ENCODE measurements around the gene NUDT16L1.

Gene NUDT16L1

DNA sequence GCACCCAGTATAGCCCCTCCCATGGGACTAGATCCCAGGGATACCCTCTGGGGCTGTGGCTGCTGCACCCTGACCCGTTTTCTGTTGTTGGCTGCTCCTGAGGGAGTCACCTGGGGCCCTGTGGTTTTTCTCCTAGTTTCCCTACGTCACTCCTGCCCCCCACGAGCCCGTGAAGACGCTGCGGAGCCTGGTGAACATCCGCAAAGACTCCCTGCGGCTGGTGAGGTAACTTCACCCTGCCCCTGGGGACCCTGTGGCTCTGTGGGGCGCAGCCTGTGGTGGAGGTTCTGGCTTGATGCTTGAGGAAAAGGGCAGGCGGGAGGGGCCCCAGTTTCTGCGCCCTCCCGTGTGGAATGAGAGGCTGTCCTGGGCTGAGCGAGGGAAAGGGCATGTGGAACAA lies 41.5 kb upstream of the NUDT16L1 start:
- no peak for DNase-seq (ENCODE audit: low read depth in 1 of 2, low spot score in 1 of 2)
- no peak overlapping the region for H3K27ac ChIP-seq (replicated peaks)
- TF ChIP-seq GABPA (IDR thresholded peaks at IDR 0.05; ENCODE audit: low read depth), result no peak
- TF ChIP-seq SPI1 (IDR thresholded peaks at IDR 0.05; ENCODE audit: borderline replicate concordance, low read depth), result no peak
- TF ChIP-seq, protein P1, sequence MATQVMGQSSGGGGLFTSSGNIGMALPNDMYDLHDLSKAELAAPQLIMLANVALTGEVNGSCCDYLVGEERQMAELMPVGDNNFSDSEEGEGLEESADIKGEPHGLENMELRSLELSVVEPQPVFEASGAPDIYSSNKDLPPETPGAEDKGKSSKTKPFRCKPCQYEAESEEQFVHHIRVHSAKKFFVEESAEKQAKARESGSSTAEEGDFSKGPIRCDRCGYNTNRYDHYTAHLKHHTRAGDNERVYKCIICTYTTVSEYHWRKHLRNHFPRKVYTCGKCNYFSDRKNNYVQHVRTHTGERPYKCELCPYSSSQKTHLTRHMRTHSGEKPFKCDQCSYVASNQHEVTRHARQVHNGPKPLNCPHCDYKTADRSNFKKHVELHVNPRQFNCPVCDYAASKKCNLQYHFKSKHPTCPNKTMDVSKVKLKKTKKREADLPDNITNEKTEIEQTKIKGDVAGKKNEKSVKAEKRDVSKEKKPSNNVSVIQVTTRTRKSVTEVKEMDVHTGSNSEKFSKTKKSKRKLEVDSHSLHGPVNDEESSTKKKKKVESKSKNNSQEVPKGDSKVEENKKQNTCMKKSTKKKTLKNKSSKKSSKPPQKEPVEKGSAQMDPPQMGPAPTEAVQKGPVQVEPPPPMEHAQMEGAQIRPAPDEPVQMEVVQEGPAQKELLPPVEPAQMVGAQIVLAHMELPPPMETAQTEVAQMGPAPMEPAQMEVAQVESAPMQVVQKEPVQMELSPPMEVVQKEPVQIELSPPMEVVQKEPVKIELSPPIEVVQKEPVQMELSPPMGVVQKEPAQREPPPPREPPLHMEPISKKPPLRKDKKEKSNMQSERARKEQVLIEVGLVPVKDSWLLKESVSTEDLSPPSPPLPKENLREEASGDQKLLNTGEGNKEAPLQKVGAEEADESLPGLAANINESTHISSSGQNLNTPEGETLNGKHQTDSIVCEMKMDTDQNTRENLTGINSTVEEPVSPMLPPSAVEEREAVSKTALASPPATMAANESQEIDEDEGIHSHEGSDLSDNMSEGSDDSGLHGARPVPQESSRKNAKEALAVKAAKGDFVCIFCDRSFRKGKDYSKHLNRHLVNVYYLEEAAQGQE (IDR thresholded peaks at IDR 0.05; ENCODE audit: insufficient replicate concordance, low read depth), result no peak
- TF ChIP-seq POLR2AphosphoS5 (IDR thresholded peaks at IDR 0.05; ENCODE audit: low read depth), result no peak
- TF ChIP-seq, protein P2, sequence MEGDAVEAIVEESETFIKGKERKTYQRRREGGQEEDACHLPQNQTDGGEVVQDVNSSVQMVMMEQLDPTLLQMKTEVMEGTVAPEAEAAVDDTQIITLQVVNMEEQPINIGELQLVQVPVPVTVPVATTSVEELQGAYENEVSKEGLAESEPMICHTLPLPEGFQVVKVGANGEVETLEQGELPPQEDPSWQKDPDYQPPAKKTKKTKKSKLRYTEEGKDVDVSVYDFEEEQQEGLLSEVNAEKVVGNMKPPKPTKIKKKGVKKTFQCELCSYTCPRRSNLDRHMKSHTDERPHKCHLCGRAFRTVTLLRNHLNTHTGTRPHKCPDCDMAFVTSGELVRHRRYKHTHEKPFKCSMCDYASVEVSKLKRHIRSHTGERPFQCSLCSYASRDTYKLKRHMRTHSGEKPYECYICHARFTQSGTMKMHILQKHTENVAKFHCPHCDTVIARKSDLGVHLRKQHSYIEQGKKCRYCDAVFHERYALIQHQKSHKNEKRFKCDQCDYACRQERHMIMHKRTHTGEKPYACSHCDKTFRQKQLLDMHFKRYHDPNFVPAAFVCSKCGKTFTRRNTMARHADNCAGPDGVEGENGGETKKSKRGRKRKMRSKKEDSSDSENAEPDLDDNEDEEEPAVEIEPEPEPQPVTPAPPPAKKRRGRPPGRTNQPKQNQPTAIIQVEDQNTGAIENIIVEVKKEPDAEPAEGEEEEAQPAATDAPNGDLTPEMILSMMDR (IDR thresholded peaks at IDR 0.05; ENCODE audit: insufficient read depth, low read length), result no peak
- no peaks in the 10 kb centered on the region for H3K27me3 ChIP-seq (ENCODE audit: insufficient read depth, poor library complexity, severe bottlenecking)
- no peak overlapping the region for H3K4me3 ChIP-seq (replicated peaks; ENCODE audit: insufficient read depth, low read length)

DNA sequence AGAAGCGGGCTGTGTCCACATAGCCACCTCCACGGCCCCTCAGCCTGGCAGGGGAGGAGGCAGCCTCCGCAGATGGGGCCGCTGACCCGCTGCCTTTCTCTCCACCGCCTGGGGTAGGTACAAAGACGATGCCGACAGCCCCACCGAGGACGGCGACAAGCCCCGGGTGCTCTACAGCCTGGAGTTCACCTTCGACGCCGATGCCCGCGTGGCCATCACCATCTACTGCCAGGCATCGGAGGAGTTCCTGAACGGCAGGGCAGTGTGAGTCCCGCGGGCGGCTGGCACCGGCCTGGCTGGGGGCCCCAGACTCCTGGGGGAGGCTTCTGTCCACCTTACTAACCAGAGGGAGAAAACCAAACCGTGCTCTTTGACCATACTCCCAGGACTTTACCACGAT lies 40.8 kb upstream of the NUDT16L1 start:
- Histone ChIP-seq H3K4me3 (replicated peaks; ENCODE audit: insufficient read depth, low read length) (no peak overlapping the region), H3K27ac (replicated peaks) (no peak overlapping the region), H3K27me3 (ENCODE audit: insufficient read depth, poor library complexity, severe bottlenecking) (no peaks in the 10 kb centered on the region)
- DNase-seq (ENCODE audit: low read depth in 1 of 2, low spot score in 1 of 2), result no peak
- TF ChIP-seq, protein P1 (IDR thresholded peaks at IDR 0.05; ENCODE audit: insufficient replicate concordance, low read depth), result no peak
- TF ChIP-seq SPI1 (IDR thresholded peaks at IDR 0.05; ENCODE audit: borderline replicate concordance, low read depth), result no peak
- TF ChIP-seq GABPA (IDR thresholded peaks at IDR 0.05; ENCODE audit: low read depth), result no peak
- TF ChIP-seq, protein P2 (IDR thresholded peaks at IDR 0.05; ENCODE audit: insufficient read depth, low read length), result no peak
- TF ChIP-seq POLR2AphosphoS5 (IDR thresholded peaks at IDR 0.05; ENCODE audit: low read depth), result no peak

DNA sequence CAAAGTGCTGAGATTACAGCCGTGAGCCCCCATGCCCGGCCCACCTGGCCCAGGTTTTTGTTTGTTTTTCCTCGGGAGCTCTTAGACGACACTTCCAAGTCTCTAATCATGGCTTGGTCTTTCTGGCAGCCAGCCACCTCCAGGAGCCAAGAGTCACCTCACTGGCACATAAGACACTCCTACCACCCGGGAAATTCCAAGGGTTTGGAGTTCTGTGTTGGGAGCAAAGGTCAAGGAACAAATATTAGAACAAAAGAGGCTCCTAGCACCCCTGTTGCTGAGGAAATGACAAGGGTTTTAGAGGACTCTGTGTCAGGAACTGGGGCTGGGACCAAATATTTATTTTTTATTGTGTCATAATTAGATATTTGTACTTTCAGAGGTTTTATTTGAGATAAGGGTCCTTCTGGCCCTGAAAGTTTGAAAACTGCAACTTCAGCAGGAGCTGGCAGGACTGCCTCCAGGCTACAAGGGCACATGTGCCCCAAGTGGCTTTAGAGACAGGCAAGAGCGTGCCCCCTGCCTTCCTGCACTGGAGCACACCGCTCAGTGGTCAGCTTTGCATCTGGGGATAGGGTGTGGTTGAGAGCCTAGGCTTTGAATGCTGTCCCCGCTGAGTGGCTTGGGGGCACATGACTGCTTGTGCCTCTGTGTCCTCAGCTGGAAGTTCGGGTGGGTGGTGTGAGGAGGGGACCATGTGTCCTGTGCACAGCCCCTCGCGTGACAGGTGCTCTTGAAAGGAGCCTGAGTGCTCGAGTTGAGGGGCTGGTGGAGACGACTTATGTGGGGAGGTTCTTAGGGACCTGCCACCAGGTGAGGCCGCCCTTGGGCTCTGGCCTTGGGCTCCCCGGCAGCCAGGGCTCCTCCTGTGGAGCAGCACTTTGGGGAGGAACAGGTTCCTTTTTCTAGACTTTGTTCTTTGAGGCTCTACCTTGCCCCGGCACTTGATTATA lies 39.1 kb upstream of the NUDT16L1 start:
- TF ChIP-seq SPI1 (IDR thresholded peaks at IDR 0.05; ENCODE audit: borderline replicate concordance, low read depth) (no peak), GABPA (IDR thresholded peaks at IDR 0.05; ENCODE audit: low read depth) (no peak), POLR2AphosphoS5 (IDR thresholded peaks at IDR 0.05; ENCODE audit: low read depth) (no peak)
- TF ChIP-seq, protein P2 (IDR thresholded peaks at IDR 0.05; ENCODE audit: insufficient read depth, low read length), result no peak
- TF ChIP-seq, protein P1 (IDR thresholded peaks at IDR 0.05; ENCODE audit: insufficient replicate concordance, low read depth), result no peak
- no peak for DNase-seq (ENCODE audit: low read depth in 1 of 2, low spot score in 1 of 2)
- H3K27me3 ChIP-seq (ENCODE audit: insufficient read depth, poor library complexity, severe bottlenecking), result no peaks in the 10 kb centered on the region
- no peak overlapping the region for H3K27ac ChIP-seq (replicated peaks)
- no peak overlapping the region for H3K4me3 ChIP-seq (replicated peaks; ENCODE audit: insufficient read depth, low read length)
